ENCODE measurements around the gene BPIFB6. TPM values are rescaled to one million over a fixed set of nuclear protein-coding genes. Genes with fewer than 3 reads are reported as not detected.

Gene BPIFB6
- total and polyA plus RNA-seq, 2 of the 4 experiments (the other 2 are of a cell fraction), result not detected

DNA sequence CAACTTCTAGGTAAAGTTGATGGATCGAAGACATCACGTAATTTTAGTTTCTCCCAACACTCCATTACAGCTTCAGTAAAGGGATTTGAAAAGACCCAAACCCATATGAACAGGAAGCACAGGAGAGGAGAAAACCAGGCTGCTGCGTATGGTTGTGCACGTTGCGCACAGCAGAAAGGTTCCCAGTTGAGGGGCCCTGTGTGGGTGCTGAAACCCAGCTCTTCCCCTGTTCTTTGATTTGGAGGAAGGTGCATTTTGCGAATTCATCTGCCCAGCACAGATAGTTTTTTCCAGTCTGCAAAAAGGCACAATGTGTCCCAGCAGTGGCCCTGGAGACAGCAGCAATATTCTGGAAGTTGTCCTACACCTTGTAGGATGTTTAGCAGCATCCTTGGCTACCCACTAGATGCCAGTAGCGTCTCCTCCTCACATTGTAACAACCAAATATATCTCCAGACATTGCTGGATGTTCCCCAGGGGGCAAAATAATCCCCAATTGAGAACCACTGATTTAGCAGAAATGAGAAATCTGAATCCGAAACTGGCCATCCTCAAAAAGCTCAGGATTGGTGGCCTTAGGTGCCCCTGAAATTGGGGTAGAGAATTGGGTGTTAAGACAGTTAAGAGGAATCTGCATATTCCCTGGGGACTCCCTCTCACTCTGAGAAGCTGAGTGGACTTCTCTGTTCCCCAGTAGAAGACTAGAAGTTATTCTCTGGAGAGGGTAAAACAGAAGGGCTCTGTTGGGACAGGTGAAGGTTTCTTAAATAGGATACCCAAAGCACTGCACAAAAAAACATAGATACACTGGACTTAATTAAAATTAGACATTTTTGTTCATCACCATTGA is 39.4 kb upstream of the BPIFB6 start:
- intact Hi-C loops (cut with micrococcal nuclease) (no loop called here), in situ Hi-C loops (cut with MboI; ENCODE audit: low sequenced_read_pairs) (no loop called here), dilution Hi-C loops (cut with HindIII; ENCODE audit: low sequenced_read_pairs, unreplicated experiment) (no loop called here)
- H2AK5ac ChIP-seq (ENCODE audit: low read depth, low read length), result no peak overlapping the region
- no peak overlapping the region for H4K8ac ChIP-seq (ENCODE audit: low read depth in 2 of 2, low read length in 2 of 2)
- H2BK15ac ChIP-seq (ENCODE audit: low read depth, low read length), result no peak overlapping the region
- no peak overlapping the region for H3K9ac ChIP-seq (ENCODE audit: low read depth, low read length)
- no peak overlapping the region for H2BK120ac ChIP-seq (ENCODE audit: low read depth, low read length)
- BruUV-seq (replicated peaks), result no TSS peak
- H2BK5ac ChIP-seq (ENCODE audit: low read depth, low read length, poor library complexity, severe bottlenecking), result no peak overlapping the region
- peaks cover 5% of the 10 kb centered on the region; the same call in 1 of the 2 replicates for H3K27me3 ChIP-seq (ENCODE audit: control insufficient read depth, insufficient read depth, low read length)
- ChIA-PET POLR2A (ENCODE audit: unreplicated experiment) (no interaction called here), CTCF (no interaction called here)
- ATAC-seq (ENCODE audit: low read depth) (no peak), DNase-seq (no peak)
- H3K4me1 ChIP-seq (ENCODE audit: control insufficient read depth, insufficient read depth, low read length), result no peaks in the 10 kb centered on the region
- H4K5ac ChIP-seq (ENCODE audit: low read depth, low read length), result no peak overlapping the region
- no CpG with 5 or more reads among the region's 8 CpGs for WGBS, 2 experiments (ENCODE audit: extremely low coverage in 2 of 2, insufficient read length in 1 of 2)
- no peak overlapping the region for H3K18ac ChIP-seq (ENCODE audit: low read depth, low read length)
- H4K20me1 ChIP-seq (ENCODE audit: insufficient read depth, low read length), result no peaks in the 10 kb centered on the region
- no peaks in the 10 kb centered on the region for H3K79me1 ChIP-seq (ENCODE audit: low read depth in 1 of 2, low read length in 2 of 2)
- no peak overlapping the region for H2AFZ ChIP-seq (replicated peaks; ENCODE audit: low read length, poor library complexity)
- H3K9me1 ChIP-seq (ENCODE audit: insufficient read depth, low read length), result no peaks in the 10 kb centered on the region
- H3K4me3 ChIP-seq (ENCODE audit: insufficient read depth, low read depth, low read length), result no peak overlapping the region
- H3K9me3 ChIP-seq (ENCODE audit: control insufficient read depth, insufficient read depth, low read length), result no peaks in the 10 kb centered on the region
- H3K4ac ChIP-seq (ENCODE audit: low read depth, low read length), result no peak overlapping the region
- H3K23ac ChIP-seq (ENCODE audit: low read depth, low read length), result no peak overlapping the region
- H3K36me3 ChIP-seq (ENCODE audit: control insufficient read depth, insufficient read depth, low read length), result no peaks in the 10 kb centered on the region
- no peak overlapping the region for H2AK9ac ChIP-seq (replicated peaks; ENCODE audit: low read depth, low read length, poor library complexity)
- no peak overlapping the region for H2BK20ac ChIP-seq (ENCODE audit: low read depth, low read length)
- no peak overlapping the region for H3K14ac ChIP-seq (replicated peaks; ENCODE audit: low read depth, low read length)
- no peak for TF ChIP-seq CTCF (conservative IDR thresholded peaks at IDR 0.05; ENCODE audit: low read depth, low read length)
- no peak for TF ChIP-seq MXI1 (IDR thresholded peaks at IDR 0.05; ENCODE audit: borderline replicate concordance, low read depth, low read length)
- TF ChIP-seq RCOR1 (IDR thresholded peaks at IDR 0.05; ENCODE audit: insufficient replicate concordance, low read length), result no peak
- TF ChIP-seq NFE2L2 (IDR thresholded peaks at IDR 0.05; ENCODE audit: low read depth, low read length), result no peak
- no peak for TF ChIP-seq ELK1 (IDR thresholded peaks at IDR 0.05; ENCODE audit: borderline replicate concordance, low read depth, low read length)
- no peak for TF ChIP-seq MAFK (IDR thresholded peaks at IDR 0.05; ENCODE audit: low read depth, low read length)
- TF ChIP-seq CEBPB (IDR thresholded peaks at IDR 0.05; ENCODE audit: low read depth, low read length), result no peak
- no peak for TF ChIP-seq SMC3 (IDR thresholded peaks at IDR 0.05; ENCODE audit: low read depth, low read length)
- TF ChIP-seq POLR2A (IDR thresholded peaks at IDR 0.05; ENCODE audit: low read depth, low read length), result no peak
- TF ChIP-seq CHD1 (IDR thresholded peaks at IDR 0.05; ENCODE audit: low read depth, low read length), result no peak
- TF ChIP-seq FOS (IDR thresholded peaks at IDR 0.05; ENCODE audit: low read depth, low read length), result no peak
- TF ChIP-seq RAD21 (IDR thresholded peaks at IDR 0.05; ENCODE audit: low read length), result no peak
- TF ChIP-seq RFX5 (IDR thresholded peaks at IDR 0.05; ENCODE audit: low read depth, low read length), result no peak
- H3K27ac ChIP-seq (ENCODE audit: insufficient read depth, low read length), result no peak overlapping the region
- H3K56ac ChIP-seq (ENCODE audit: extremely low read depth, insufficient read depth, low read length), result no peak overlapping the region
- no peak overlapping the region for H4K91ac ChIP-seq (ENCODE audit: insufficient read depth, low read depth, low read length)
- no peak overlapping the region for H3K4me2 ChIP-seq (ENCODE audit: low read depth, low read length)

All from IMR-90 (cell line).